ENCODE measurements around the gene ANKS3.

ANKS3 gene, protein sequence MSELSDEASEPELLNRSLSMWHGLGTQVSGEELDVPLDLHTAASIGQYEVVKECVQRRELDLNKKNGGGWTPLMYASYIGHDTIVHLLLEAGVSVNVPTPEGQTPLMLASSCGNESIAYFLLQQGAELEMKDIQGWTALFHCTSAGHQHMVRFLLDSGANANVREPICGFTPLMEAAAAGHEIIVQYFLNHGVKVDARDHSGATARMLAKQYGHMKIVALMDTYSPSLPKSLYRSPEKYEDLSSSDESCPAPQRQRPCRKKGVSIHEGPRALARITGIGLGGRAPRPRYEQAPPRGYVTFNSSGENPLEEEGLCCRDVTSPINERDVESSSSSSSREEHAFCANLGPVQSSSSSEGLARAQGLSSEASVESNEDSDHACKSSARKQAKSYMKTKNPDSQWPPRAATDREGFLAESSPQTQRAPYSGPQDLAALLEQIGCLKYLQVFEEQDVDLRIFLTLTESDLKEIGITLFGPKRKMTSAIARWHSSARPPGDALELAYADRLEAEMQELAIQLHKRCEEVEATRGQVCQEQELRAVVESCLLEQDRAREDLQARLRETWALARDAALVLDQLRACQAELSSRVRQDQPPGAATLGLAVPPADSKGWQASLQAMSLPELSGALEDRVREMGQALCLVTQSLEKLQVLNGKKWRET

DNA sequence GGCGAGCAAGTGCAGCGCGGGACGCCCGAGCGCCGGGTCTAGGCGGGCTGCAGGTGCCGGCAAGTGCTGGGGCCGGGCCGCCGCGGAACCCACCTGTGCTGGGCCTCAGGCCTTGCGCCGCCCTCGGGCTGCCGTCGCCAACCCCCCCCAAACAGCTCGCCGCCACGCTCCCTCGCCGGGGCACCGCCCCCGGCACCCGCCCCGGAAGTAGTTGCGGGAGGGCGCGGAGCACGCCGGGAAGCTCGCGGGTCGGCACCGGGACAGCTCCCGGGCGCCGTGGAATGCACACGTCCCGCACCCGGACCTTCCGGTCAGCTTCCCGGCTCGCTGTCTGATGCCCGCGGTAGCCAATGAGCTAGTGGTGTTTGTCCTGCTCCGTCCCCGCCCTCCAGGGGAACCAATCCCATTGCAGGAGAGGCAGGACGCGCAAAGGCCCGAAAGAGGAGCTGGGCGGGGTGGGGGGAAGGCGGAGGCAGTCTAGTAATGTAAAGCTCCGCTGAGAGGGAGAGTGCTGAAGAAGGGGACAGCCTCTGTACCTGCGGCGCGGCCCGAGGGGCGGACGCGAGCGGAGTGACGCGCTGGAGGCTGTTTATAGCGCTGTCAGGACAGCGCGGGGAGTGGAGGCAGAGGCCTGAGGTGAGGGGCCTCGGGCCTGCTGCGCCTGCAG lies at the start of gene ANKS3, which contains the start of gene DNAAF8:
TSS of gene ANKS3 (minus strand) at position 209 of the 667 bp plus-strand sequence. CDS start 4,122 bp downstream, outside the sequence.
TSS of gene DNAAF8 (plus strand) at position 475 of the 667 bp plus-strand sequence. CDS start 1,978 bp downstream, outside the sequence.
- DNase-seq, result peak; percentile 71 to 77

DNA sequence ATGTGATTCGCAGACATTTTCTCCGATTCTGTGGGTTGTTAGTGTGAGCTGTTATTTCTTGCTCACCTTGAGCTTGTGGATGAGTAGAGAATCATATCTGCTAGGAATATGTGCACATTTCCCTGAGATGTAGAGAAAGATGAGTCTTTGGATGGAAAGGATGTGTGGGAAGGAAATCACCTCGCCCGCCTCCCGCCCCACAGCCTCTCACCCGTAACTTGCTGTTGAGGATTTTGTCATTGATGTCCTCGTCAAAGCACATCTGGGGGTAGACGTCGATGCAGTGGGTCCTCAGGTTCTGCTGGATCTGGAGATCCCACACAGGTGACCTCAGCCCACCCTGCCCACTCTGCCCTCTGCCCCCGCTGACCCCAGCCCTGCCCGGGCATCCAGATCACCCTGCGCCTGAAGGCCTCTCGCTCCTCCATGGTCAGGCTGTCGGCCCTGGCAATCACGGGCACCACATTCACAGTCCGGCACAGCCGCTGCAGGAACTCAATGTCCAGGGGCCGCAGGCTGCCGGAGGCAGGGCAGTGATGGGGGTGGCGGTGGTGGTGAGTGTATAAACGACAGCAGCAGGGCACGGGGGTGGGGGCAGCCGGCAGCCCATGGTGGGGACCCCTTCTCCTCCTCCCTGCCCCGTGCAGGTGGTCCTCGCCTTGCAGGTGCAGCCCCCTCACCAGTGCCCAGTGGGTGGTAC lies 49.3 kb upstream of the ANKS3 start:
- DNase-seq, result no peak

DNA sequence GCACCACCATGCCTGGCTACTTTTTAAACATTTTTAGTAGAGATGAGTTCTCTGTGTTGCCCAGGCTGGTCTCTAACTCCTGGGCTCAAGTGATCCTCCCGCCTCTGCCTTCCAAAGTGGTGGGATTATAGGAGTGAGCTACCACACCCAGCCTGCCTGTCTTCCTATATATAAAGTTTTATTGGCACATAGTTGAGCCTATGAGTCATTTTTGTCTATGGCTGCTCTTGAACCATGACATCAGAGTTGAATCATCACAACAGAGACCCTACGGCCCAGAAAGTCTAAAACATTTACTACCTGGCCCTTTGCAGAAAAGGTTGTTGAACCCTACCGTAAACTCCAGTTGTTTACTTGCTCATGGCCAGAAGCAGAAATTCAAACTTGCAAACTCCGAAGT lies 46.2 kb upstream of the ANKS3 start:
- DNase-seq, result no peak

DNA sequence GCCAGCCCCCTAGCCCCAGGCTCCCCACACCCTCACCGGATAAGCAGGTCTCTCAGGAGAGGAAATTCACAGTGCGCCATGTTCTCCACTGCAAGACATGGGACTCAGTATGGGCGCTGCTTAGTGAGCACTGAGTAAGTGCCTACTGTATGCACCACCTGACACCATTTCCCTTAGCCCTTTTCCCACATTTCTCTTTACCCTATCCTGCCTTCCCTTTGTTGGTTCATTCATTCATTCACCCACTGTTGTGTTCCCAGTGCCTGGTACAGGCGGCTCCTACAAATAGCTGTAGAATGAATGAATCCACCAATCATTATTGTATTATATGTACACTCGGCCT lies 44.0 kb upstream of the ANKS3 start:
- no peak for DNase-seq

DNA sequence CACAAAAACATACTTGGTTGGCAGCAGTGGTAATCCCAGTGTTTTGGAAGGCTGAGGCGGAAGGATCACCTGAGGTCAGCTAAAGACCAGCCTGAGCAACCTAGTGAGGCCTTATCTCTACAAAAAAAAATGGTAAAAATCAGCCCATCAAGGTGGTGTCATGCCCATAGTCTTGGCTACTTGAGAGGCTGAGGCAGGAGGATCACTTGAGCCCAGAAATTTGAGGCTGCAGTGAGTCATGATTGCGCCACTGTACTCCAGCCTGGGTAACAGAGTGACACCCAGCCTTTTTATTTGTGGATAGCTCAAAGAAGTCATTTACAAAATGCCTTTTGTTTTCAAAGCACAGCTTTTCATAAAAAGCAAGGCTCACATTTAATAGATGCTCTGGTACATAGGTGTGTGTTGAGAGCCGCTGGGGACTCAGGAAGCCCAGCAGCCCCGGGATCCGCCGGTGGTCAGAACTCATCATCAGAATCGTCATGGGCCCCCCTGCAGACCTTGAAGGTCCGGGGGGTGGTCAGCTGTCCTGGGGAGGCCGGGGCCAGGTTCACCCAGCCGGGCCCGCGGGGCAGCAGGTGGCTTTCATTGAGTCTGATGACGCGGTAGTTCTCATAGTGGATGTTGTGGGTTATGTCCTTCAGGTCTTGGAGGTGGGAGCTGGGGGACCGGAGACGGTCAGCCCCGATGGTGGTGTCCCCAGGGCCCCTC lies 43.4 kb upstream of the ANKS3 start:
- DNase-seq, result no peak

DNA sequence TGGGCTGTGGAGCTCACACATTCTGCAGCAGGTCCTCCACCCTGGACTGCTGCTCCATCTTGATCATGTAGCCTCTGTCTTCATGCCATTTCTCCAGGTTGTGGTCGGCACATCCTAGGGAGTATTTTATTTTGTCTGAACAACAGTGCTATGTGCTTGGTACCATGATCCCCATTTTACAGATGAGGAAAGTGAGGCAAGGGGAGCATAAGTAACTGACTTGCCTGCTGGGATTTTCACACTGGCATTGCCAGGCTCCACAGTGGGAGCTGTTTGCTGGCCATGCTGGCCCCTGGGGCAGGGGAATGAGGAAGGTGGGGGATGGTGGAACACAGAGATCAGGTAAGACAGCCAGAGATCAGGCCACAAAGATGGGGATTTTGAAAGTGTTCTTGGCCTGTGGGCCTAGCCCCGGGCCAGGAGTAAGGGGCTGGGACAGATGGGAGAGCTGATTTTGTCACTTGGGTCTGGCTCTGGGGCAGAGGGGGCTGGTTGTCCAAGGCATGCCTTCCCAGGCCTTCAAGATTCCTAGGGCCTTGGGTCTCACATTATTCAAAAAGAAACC lies 42.2 kb upstream of the ANKS3 start:
- DNase-seq, result no peak

DNA sequence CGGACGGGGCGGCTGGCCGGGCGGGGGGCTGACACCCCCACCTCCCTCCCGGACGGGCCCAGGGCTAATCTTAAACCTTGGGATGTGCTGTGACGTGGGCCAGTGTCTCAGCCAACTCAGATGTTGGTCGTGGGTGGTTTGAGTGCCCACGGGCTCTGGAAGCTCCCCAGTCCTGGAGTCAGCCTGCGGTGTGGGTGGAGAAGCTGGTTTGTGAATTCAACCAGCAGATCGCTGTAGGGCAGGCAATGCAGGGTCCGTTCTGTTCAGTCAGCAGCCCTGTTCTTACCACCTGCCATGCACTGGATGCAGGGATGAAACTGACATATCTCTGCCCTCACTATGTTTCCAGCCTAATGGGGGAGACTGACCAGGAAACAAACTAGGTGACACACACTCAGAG lies 40.9 kb upstream of the ANKS3 start:
- DNase-seq, result no peak

DNA sequence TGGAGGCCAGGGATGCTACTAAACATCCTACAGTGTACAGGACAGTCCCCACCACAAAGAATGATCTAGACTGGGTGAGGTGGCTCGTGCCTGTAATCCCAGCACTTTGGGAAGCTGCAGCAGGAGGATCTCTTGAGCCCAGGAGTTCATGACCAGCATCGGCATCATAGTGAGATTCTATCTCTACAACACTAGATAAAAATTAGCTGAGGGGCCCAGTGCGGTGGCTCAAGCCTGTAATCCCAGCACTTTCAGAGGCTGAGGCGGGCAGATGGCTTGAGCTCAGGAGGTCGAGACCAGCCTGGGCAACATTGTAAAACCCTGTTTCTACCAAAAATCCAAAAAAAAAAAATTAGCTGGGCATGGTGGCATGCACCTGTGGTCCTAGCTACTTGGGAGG lies 38.3 kb upstream of the ANKS3 start:
- DNase-seq, result no peak

DNA sequence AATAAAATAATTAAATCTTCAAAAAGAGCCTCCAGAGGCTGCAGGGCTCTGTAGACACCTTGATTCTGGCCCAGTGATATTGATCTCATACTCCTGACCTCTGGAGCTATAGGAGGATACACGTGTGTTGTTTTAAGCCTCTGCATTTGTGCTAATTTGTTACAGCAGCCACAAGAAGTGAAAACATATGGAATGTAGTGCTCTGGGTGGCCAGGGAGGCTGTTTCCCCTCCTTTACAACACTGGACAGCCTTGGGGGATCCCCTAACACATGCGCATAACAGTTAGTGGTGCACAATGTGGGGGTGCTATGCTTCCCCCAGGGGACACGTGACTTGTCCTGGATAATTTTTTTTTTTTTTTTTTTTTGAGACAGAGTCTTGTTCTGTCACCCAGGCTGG lies 37.6 kb upstream of the ANKS3 start:
- no peak for DNase-seq

DNA sequence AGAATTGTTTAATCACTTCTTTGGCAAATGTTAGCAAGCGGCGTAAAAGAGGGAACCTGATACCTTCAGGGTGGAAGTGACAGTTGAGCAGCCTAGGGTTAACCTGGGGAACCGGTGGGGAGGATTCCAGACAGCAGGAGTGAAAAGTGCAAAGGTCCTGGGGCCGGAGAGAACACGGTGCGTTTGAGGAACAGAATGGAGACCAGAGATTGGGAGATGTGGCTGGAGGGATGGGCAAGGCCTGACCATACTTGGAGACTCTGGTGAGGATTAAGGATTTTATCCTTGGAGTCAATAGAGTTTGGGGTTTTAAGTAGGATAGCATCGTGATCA lies 35.2 kb upstream of the ANKS3 start:
- no peak for DNase-seq

DNA sequence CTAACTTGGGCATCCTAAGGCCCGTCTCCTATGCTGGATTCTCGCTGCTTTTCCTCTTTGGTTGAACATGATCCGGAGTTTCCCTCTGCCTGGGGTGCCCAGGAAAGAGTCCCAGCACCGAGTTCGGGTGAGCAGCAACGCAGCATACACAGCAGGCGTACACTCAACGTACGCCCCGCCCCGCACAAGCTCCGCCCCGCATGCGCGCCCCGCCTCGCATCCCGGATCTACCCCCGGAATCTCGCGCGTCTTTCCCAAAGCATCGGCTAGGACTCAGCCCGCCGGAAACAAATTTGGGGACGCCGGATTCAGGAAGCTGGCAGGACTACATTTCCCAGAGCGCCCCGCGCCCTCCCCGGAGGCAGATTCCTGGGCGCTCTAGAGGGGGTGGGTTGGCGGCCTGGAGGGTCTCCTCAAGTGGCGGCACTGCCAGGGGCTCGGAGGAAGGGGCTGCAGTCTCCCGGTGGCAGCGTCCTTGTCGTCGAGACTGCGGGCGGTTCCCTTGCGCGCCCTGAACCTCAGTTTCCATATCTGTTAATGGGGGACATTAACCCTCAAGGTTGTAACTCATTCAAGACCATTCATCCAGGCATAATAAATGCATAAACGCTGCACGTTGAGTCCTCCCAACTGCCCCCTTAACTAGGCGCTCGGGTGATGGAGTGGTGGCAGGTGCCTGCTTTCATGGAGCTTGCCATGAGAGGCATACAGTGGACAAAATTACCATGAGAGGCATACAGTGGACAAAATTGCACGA lies 34.7 kb upstream of the ANKS3 start:
- DNase-seq, result peak; percentile 75 to 83

DNA sequence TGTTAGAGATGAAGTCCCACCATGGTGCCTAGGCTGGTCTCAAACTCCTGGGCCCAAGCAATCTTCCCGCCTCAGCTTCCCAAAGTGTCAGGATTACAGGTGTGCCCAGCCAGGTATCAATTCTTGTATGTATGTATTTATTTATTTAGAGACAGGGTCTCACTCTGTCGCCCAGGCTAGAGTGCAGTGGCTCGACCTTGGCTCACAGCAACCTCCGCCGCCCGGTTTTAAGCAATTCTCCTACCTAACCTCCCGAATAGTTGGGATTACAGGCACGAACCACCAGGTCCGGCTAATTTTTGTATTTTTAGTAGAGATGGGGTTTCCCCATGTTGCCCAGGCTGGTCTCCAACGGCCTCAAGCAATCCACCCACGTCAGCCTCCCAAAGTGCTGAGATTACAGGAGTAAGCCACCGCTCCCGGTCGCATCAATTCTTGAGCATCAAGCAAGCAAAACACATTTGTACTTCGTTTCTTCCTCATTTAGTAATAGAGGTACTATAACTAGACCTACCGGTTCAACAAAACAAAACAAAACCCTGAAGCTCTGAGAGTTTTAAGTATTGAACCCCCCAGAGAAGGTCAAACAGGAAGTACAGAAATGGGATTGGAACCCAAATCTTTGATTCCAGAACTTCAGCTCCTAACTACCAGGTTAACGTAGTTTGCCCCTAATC lies 33.9 kb upstream of the ANKS3 start:
- DNase-seq, result no peak

DNA sequence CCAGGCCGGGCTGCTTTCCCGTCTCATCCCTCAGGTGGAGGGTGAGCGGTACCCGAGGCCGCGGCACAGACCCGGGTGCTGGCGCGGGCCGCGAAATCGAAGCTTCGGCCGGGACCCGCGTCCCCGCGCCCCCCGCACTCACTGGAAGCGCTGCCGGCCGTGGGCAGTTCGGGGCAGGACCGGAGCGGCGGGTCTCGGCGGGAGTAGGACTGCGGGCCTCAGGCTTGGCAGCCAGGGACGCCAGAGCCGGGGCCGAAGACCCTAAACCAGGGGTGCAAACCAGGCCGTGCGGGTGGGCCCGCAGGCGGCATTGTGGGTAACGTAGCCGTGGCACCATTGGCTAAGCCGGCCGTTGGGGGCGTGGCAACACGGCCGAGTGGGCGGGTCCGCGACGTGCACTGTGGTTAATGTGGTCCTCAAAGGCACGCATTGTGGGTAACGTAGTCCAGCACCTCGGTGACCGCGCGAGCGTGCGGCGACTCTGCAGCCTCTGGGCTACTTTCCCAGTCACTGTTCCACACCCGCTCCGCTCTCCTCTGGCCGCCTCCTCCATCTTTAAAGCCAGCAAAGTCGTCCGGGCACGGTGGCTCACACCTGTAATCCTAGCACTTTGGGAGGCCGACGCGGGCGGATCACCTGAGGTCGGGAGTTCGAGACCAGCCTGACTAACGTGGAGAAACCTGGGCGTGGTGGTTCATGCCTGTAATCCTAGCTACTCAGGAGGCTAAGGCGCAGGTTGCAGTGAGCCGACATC lies 33.0 kb upstream of the ANKS3 start, which contains the start of gene ZNF500:
TSS of gene ZNF500 (minus strand) at position 288 of the 754 bp plus-strand sequence. CDS start 1,184 bp downstream, outside the sequence.
- peak; percentile 92 to 98 for DNase-seq

DNA sequence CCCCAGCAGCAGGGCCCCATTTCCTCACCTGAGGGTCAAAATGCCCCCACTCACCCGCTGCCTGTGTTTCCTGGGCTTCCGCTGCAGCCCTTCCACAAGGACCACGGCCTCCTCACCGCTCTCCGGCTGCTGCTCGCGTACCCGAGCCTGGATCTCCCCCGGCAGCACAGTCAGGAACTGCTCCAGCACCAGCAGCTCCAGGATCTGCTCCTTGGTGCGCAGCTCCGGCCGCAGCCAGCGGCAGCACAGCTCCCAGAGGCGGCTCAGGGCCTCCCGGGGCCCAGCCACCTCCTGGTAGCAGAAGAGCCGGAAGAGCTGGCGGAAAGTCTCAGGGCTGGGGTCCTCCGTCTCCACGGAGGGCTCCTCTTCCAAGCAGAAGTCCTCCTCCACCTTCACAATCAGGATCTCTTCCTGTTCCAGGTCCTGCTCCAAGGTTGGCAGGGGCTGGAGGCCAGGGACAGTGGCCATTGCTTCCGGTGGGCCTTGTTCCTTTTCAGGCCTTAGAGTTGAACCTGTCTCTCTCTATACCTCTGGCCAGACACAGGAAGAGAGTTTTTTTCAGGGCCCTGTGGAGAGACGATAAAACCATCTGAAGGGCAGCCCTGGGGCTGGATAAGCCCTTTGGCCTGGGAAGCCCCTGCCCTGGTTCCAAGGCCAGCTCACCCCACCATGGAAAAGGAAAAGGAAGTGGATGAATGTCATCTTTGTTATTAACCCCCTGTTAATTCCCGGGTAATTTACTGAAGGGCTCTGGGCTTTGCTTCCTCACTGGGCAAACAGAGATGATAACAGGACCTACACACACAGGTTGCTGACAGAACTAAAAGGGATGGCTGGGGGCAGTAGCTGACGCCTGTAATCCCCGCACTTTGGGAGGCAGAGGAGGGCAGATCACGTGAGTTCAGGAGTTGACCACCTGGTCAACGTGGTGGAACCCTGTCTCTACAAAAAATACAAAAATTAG lies 31.7 kb upstream of the ANKS3 start:
- DNase-seq, result no peak

DNA sequence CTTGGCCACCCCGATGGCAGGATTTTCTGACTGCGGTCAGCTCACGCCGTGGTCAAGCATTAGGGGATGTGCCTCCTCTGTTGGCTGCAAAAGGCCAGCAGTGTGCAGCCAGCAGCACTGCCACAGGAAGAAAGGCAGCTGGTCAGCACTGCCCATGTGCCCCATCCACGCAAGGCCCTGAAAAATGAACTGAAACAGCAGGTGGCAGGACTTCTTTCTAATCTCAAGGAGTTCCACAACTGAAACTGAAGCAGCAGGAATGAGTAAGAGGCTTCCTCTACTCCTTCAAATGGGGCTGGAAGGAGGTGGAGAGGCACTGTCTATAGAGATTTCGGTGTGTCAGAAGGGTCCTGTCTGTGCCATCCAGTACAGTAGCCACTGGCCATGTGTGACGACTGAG lies 29.7 kb upstream of the ANKS3 start:
- no peak for DNase-seq

DNA sequence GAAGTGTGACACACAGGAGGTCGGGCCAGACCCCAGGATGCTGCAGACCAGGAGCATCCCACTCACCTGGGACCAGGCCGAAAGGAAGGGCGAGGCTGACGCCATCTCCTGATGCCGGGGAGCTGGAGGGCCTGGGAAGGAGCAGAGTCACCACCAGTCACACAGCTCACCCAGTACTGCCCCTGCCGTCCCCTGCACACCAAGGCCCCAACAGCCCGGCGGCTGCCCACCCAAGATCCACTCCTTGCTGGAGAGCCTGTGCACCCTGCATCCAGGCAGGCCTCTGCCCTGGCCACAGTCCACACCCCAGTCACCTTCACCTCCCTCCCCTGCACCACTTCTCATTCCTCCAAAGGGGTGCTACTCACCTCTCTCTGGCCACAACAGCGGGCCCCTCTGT lies 28.1 kb upstream of the ANKS3 start:
- DNase-seq, result no peak

DNA sequence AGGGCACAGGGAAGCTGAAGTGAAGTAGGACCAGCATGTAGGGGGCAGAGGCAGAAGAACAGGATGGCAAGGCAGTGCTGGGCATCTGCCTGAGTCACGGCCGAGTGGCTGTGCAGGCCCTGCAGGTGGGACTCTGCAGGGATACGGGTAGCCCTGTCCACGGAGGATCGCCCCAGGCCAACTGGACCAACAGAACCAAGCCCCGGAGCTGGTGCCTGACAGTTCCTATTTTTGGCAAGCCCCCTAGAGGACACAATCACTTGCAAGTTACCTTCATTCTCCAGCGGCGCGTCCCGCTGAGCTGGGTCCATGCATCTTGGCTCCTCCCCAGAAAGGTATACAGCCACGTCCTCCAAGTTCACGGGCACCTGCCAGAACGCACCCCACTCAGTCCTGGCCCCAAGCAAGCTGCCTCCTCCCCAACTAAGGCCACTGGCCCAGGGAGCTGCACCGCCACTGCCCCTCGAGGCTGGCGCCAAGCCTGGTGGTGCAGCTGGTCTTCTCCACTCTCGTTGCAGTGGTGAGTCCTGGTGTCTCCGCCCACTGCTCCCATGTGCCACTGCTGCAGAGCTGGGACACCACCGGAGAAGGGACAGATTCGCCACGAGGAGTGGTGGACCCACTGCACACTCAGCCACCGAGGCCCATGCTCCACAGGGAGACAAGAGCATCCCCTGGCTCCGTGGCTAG lies 26.3 kb upstream of the ANKS3 start:
- no peak for DNase-seq

DNA sequence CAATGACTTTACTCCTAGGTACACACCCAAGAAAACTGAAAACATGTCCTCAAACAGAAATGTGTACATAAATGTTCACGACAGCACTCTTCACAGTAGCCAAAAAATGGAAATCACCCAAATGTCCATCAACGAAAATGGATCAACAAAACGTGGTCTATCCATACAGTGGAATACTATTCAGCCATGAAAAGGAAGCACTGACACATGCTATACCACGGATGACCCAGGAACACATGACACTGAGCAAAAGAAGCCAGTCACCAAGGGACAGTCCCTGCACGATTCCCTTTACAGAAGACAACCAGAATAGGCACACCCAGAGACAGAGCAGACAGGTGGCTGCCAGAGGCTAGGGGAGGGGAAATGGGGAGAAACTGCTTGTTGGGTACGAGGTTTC lies 21.6 kb upstream of the ANKS3 start:
- DNase-seq, result no peak

Measured in activated CD4-positive, alpha-beta T cell treated with anti-CD3 and anti-CD28 coated beads for 4 hours (primary cell).